Measurements from ENCODE around the gene MADD. TPM values are rescaled to one million over a fixed set of nuclear protein-coding genes. Genes with fewer than 3 reads are reported as not detected.

The MADD gene
- total RNA-seq, 1 donor from 2014 or later, result 30.2 TPM

DNA sequence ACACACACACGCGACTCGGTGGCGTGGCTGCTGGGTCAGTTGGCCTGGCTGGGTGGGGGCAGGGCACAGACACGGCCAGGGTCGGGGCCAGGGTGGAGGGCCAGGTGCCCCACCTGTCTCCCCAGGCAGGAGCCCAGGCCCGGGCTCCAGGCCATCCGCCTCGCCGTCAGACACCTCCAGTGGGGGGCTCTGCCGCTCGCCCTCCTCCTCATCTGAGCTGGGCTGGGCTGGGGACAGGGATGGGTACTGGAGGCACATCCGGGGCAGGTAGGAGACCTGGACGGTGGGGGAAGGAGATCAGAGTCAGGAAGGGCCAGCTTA, 88.8 kb downstream of the MADD start:
- DNase-seq, result no peak

DNA sequence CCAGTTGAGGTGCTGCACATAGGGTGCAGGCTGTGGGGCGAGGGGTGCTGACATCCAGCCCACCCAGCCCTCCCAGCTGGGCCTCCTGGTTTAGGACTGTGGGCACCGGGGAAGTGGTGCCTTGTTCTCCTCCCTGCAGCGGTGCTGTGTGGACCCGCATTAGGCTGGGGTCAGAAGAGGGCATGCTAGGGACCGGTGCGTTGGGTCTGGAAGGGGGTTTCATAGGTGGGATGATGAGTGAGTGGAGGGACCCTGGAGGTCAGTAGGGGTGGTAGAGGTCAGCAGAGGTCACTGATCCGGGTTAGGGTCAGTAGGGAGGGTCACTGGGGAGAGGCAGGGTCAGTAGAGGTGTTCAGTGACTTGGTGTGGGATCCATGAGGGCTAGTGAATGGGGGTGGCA, 89.2 kb downstream of the MADD start:
- no peak for DNase-seq

- no peak for DNase-seq
These were observed 89.7 kb downstream of the MADD start for GRCh38 chr11:47359586-47359985.

- DNase-seq, result no peak
These were observed 90.4 kb downstream of the MADD start for GRCh38 chr11:47360341-47360740.

- DNase-seq, result no peak
These were observed 91.5 kb downstream of the MADD start for GRCh38 chr11:47361419-47361818.

- no peak for DNase-seq
These were observed 96.1 kb downstream of the MADD start for GRCh38 chr11:47366020-47366490.

DNA sequence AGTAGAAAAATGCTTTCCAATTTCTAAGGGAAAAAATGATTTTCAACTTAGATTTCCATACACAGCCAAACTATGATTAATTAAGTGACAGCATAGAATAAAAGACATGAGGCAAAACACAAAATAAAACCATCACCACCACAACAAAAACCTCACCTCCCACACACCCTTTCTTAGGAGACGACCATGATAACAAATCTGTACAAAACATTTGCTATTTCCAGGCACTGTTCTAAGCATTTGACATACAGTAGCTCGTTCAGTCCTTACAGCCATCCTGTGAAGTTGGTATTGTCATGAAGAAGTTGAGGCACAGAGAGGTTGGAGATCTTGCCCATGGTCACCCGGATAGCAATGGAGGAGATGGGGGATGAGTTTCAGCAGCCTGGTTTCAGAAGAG, 99.7 kb downstream of the MADD start:
- DNase-seq, result no peak

DNA sequence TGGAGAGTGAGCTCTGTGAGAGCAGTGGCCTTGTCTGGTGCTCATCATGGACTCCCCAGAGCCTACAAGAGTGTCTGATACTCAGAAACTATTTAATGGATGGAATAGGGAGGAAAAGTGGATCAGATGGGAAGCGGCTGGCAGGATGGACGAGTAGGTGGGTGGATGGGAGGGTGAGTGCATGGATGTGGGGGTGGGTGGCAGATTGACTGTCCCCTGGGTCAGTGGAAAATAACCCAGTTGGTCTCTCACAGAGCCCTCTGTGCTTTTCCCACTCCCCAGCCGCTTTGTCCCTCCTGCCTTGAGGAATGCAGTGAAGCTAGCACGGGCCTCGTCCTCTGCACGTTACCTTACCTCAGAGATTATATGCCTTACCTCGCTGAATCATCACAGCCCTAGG, 102.5 kb downstream of the MADD start:
- no peak for DNase-seq

GRCh38 chr11:47373876-47374719, 104.2 kb downstream of the MADD start:
- DNase-seq, result peak; percentile 85

- no peak for DNase-seq
These were observed 104.7 kb downstream of the MADD start for GRCh38 chr11:47374720-47375019.

- DNase-seq, result no peak
These were observed 105.1 kb downstream of the MADD start for GRCh38 chr11:47375020-47375419.

GRCh38 chr11:47375546-47376085, 105.7 kb downstream of the MADD start:
- no peak for DNase-seq

GRCh38 chr11:47376107-47376524, 106.2 kb downstream of the MADD start:
- DNase-seq, result no peak

GRCh38 chr11:47376525-47377371, 106.8 kb downstream of the MADD start:
- no peak for DNase-seq

- DNase-seq, result no peak
These were observed 107.7 kb downstream of the MADD start for GRCh38 chr11:47377571-47378009.

DNA sequence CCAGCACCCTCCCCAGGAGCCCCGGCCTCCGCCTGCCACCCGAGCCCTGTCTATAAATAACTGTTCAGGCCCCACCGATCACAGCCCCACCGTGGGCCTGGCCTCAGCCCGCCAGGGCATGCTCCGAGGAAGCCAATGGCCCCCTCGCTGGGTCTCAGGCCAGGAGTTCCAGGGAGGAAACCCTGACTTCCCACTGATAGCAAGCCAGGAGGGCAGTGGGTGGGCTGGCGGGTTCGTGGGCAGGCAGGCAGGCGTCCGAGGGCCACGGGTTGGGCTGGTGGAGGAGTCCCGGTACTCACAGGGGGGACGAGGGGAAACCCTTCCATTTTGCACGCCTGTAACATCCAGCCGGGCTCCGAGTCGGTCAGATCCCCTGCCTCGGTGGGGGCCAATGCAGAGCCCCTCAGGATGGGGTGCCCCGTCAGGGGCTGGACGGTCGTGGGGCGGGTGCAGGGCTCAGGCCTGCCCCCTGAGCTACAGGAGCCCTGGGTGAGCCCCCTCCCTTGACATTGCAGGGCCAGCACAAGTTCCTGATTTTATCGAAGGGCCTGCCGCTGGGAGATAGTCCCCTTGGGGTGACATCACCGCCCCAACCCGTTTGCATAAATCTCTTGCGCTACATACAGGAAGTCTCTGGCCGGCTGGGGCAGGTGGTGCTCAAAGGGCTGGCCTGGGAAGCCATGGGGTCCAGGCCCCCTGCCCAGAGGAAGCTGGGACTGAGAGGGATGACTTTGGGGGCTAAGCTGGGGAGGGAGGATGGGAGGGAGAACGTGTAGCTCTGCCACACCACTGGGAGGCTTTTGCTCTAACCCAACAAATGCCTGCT, 108.3 kb downstream of the MADD start, which contains the start of gene SPI1:
Gene SPI1, minus strand, starts transcription at position 538 of the 826 bp plus-strand sequence. Its CDS starts 194 bp downstream, at position 344.
- DNase-seq, result no peak

DNA sequence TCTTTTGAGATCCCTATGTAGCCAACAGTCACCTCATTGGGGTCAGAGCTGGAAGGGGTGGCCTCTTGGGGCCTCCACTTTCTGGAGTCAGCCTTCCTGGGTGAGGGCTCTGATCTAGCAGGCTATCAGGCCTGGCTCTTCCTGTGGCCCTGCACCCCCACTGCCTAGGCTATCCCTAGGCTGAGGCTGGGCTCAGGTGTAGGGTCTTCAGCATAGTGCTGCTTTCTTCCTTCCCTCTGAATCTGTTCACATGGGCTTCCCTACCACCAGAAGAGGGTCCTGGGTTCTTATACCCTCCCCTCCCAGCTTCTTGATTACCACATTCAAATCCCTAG, 108.9 kb downstream of the MADD start:
- no peak for DNase-seq

DNA sequence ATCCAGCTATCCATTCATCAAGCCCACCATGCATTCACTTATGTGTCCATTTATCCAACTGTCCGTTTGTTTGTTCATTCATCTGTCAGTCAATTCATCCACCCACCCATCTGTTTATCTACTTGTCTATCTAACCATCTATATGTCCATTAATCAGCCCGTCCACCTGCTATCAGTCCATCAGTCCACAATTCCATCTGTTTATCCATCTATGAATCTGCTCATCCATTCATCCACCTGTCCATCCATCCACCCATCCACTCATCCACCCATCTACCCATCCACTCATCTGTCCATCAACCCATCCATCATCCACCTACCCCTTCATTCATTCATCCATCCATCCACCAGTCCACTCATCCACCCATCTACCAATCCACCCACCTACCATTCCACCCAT, 109.4 kb downstream of the MADD start:
- no peak for DNase-seq

Data from tongue (tissue), 2 donors.